SK-N-SH treated with all-trans-retinoic acid at 6 μM for 48 hours (cell line): ENCODE data around the gene SRPK2.

Experiments used
- CSDC2 ChIP-seq: fragments of 250-450 bp; sonication (Bioruptor Pico); IDR thresholded peaks from 2 replicates; pipeline ENCODE4 v1.5.0; 2020; ENCODE audit warnings: mild to moderate bottlenecking, moderate library complexity
- CSRNP3 ChIP-seq: fragments of 250-450 bp; sonication (Bioruptor Pico); IDR thresholded peaks from 2 replicates; pipeline ENCODE4 v1.5.1; 2021; ENCODE audit warnings: mild to moderate bottlenecking, moderate library complexity
- GLIS3 ChIP-seq: fragments of 250-450 bp; sonication (Bioruptor Pico); IDR thresholded peaks from 2 replicates; pipeline ENCODE4 v1.5.0; 2020; ENCODE audit warnings: mild to moderate bottlenecking, moderate library complexity
- OSR1 ChIP-seq: fragments of 250-450 bp; sonication (Bioruptor Pico); IDR thresholded peaks from 2 replicates; pipeline ENCODE4 v1.8.0; 2022; ENCODE audit warnings: moderate library complexity, mild to moderate bottlenecking, inconsistent platforms
- ZC3H10 ChIP-seq: fragments of 250-450 bp; sonication (Bioruptor Pico); IDR thresholded peaks from 2 replicates; pipeline ENCODE4 v1.5.1; 2021; ENCODE audit warnings: mild to moderate bottlenecking, moderate library complexity
- ZFP3 ChIP-seq: fragments of 250-450 bp; sonication (Bioruptor Pico); IDR thresholded peaks from 2 replicates; pipeline ENCODE4 v1.5.0; 2020; ENCODE audit warnings: mild to moderate bottlenecking, moderate library complexity
- ZFP30 ChIP-seq: fragments of 450-650 bp; formaldehyde crosslinking; IDR thresholded peaks from 2 replicates; pipeline ENCODE4 v1.5.0; 2022; ENCODE audit warnings: mild to moderate bottlenecking, moderate library complexity
- ZNF70 ChIP-seq: fragments of 450-650 bp; formaldehyde crosslinking; IDR thresholded peaks from 2 replicates; pipeline ENCODE4 v1.5.0; 2020; ENCODE audit warnings: mild to moderate bottlenecking, moderate library complexity

DNA sequence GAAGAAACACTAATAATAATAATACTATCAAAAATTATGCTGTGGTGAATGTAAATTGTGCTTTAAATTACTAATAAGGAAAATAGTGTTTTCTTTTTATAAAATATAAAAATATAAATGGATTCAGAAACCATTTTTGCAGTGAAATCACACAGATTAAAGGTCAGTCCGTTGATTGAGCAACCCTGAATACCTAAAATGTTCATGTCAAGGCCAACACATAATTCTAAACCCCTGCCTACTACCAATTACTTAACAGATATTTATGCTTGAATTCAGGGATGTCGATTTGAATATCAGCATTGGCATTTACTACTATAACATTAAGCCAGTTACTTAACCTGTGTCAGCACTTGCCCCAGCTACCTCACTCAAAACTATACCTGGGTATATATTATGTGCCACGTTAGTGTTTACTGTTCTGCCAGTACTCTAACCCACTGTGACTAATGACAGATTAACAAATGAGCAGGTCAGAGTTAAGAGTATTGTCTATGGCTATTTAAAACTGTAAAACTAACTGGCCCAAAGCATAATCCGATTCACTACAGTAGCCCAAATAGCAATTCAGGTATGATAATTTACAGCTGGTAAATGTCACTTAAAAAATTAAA lies 209.7 kb downstream of the SRPK2 start:
- TF ChIP-seq CSDC2 = no peak
- no peak for TF ChIP-seq OSR1 (CRISPR knock-in tag)
- no peak for TF ChIP-seq GLIS3 (CRISPR knock-in tag)
- TF ChIP-seq ZFP30 (CRISPR knock-in tag) = no peak
- TF ChIP-seq CSRNP3 (CRISPR knock-in tag) = no peak
- TF ChIP-seq ZC3H10 (CRISPR knock-in tag) = no peak
- TF ChIP-seq ZNF70 (CRISPR knock-in tag) = no peak
- TF ChIP-seq ZFP3 (CRISPR knock-in tag) = no peak
